WTC11 (cell line): ENCODE results near the gene TMEM252. TPM values are rescaled to one million over a fixed set of nuclear protein-coding genes. Genes with fewer than 3 reads are reported as not detected.

Experiments used
- ATAC-seq: fragments of 200-7000 bp; cut with Tn5 transposase; 2 replicates; pipeline ENCODE4 v1.10.0; 2021; ENCODE audit warnings: mild to moderate bottlenecking, moderate library complexity
- CTCF ChIA-PET: fragments of 300-600 bp; sonication (Branson Sonifier 250); formaldehyde crosslinking; loops from one replicate; lab custom pipeline; 2021; ENCODE audit warnings: antibody characterized with exemption; lab: Charles Lee
- POLR2A ChIA-PET: fragments of 350-600 bp; sonication (Branson Sonifier 250); formaldehyde crosslinking; loops from one replicate; lab custom pipeline; 2021; ENCODE audit warnings: antibody characterized with exemption; lab: Charles Lee
- DNase-seq: peaks from one replicate; pipeline ENCODE4 v3.0.0; 2021; ENCODE audit warnings: low spot score
- H3K27ac Mint-ChIP-seq: 2 replicates; pipeline ENCODE4 v1.8.0; 2021; ENCODE audit warnings: mixed read lengths
- H3K27me3 Mint-ChIP-seq: 2 replicates; pipeline ENCODE4 v1.8.0; 2021; ENCODE audit warnings: low read depth, mild to moderate bottlenecking, moderate library complexity, mixed read lengths
- H3K36me3 Mint-ChIP-seq: 2 replicates; pipeline ENCODE4 v1.8.0; 2021; ENCODE audit warnings: mixed read lengths
- H3K4me1 Mint-ChIP-seq: 2 replicates; pipeline ENCODE4 v1.8.0; 2022; ENCODE audit warnings: mixed read lengths
- H3K4me3 Mint-ChIP-seq: 2 replicates; pipeline ENCODE4 v1.8.0; 2021; ENCODE audit warnings: mild to moderate bottlenecking, moderate library complexity, mixed read lengths
- H3K9me3 Mint-ChIP-seq: 2 replicates; pipeline ENCODE4 v1.8.0; 2021; ENCODE audit warnings: mixed read lengths
- ATF1 ChIP-seq: sonication (generic); formaldehyde crosslinking; IDR thresholded peaks from 2 replicates; pipeline ENCODE4 v1.8.1; 2023; ENCODE audit warnings: mild to moderate bottlenecking, moderate library complexity, missing genetic modification reagents
- ATF6 ChIP-seq: sonication (generic); formaldehyde crosslinking; IDR thresholded peaks from 2 replicates; pipeline ENCODE4 v1.8.1; 2023; ENCODE audit warnings: mild to moderate bottlenecking, missing genetic modification reagents
- CREB1 ChIP-seq: sonication (generic); formaldehyde crosslinking; IDR thresholded peaks from 2 replicates; pipeline ENCODE4 v1.8.0; 2023; ENCODE audit warnings: mild to moderate bottlenecking, missing genetic modification reagents
- CREM ChIP-seq: sonication (generic); formaldehyde crosslinking; IDR thresholded peaks from 2 replicates; pipeline ENCODE4 v1.8.1; 2022; ENCODE audit warnings: mild to moderate bottlenecking, missing genetic modification reagents, moderate library complexity
- EMX1 ChIP-seq: fragments of 250-450 bp; sonication (Bioruptor Pico); IDR thresholded peaks from 2 replicates; pipeline ENCODE4 v1.8.0; 2021; ENCODE audit warnings: mild to moderate bottlenecking
- FOXK1 ChIP-seq: sonication (generic); formaldehyde crosslinking; IDR thresholded peaks from 2 replicates; pipeline ENCODE4 v1.8.0; 2022; ENCODE audit warnings: mild to moderate bottlenecking, moderate library complexity, missing genetic modification reagents
- GABPB1 ChIP-seq: sonication (generic); formaldehyde crosslinking; IDR thresholded peaks from 2 replicates; pipeline ENCODE4 v1.8.1; 2023; ENCODE audit warnings: mild to moderate bottlenecking, missing genetic modification reagents
- GTF2I ChIP-seq: fragments of 250-450 bp; sonication (Bioruptor Pico); conservative IDR thresholded peaks from 2 replicates; pipeline ENCODE4 v1.4.0; 2021; ENCODE audit warnings: mild to moderate bottlenecking
- JAZF1 ChIP-seq: fragments of 250-450 bp; sonication (Bioruptor Pico); IDR thresholded peaks from 2 replicates; pipeline ENCODE4 v1.9.0; 2021; ENCODE audit warnings: moderate library complexity, mild to moderate bottlenecking, inconsistent platforms
- MLX ChIP-seq: sonication (generic); formaldehyde crosslinking; IDR thresholded peaks from 2 replicates; pipeline ENCODE4 v1.8.1; 2023; ENCODE audit warnings: mild to moderate bottlenecking, missing genetic modification reagents, moderate library complexity
- NFYB ChIP-seq: sonication (generic); formaldehyde crosslinking; conservative IDR thresholded peaks from 2 replicates; pipeline ENCODE4 v1.8.0; 2022; ENCODE audit warnings: low read depth, missing genetic modification reagents
- RORB ChIP-seq: fragments of 250-450 bp; sonication (Bioruptor Pico); IDR thresholded peaks from 2 replicates; pipeline ENCODE4 v1.9.0; 2021; ENCODE audit warnings: mild to moderate bottlenecking
- SOX15 ChIP-seq: fragments of 250-450 bp; sonication (Bioruptor Pico); IDR thresholded peaks from 2 replicates; pipeline ENCODE4 v1.9.0; 2021; ENCODE audit warnings: mild to moderate bottlenecking
- SP1 ChIP-seq: sonication (generic); formaldehyde crosslinking; conservative IDR thresholded peaks from 2 replicates; pipeline ENCODE4 v1.8.1; 2022; ENCODE audit warnings: missing genetic modification reagents
- USF1 ChIP-seq: sonication (generic); formaldehyde crosslinking; IDR thresholded peaks from 2 replicates; pipeline ENCODE4 v1.8.0; 2022; ENCODE audit warnings: mild to moderate bottlenecking, missing genetic modification reagents
- USF2 ChIP-seq: sonication (generic); formaldehyde crosslinking; IDR thresholded peaks from 2 replicates; pipeline ENCODE4 v1.8.1; 2023; ENCODE audit warnings: mild to moderate bottlenecking, missing genetic modification reagents, moderate library complexity
- ZBTB43 ChIP-seq: sonication (generic); formaldehyde crosslinking; IDR thresholded peaks from 2 replicates; pipeline ENCODE4 v1.8.1; 2023; ENCODE audit warnings: mild to moderate bottlenecking, missing genetic modification reagents
- ZNF138 ChIP-seq: sonication (generic); formaldehyde crosslinking; conservative IDR thresholded peaks from 2 replicates; pipeline ENCODE4 v1.8.1; 2022; ENCODE audit warnings: mild to moderate bottlenecking, moderate library complexity, missing genetic modification reagents
- ZNF281 ChIP-seq: sonication (generic); formaldehyde crosslinking; IDR thresholded peaks from 2 replicates; pipeline ENCODE4 v1.8.0; 2023; ENCODE audit warnings: mild to moderate bottlenecking, missing genetic modification reagents
- ZNF671 ChIP-seq: fragments of 250-450 bp; sonication (Bioruptor Pico); IDR thresholded peaks from 2 replicates; pipeline ENCODE4 v1.8.0; 2021; ENCODE audit warnings: mild to moderate bottlenecking
- total RNA-seq: library from RNA; stranded (reverse); gene quantifications from 3 replicates; pipeline ENCODE4 v1.2.3, GENCODE V29; 2021
- TF ChIP-seq, protein P1 (sequence below): sonication (generic); formaldehyde crosslinking; IDR thresholded peaks from 2 replicates; pipeline ENCODE4 v1.8.1; 2022; ENCODE audit warnings: low read depth, missing genetic modification reagents, borderline replicate concordance
- TF ChIP-seq, protein P2 (sequence below): sonication (generic); formaldehyde crosslinking; IDR thresholded peaks from 2 replicates; pipeline ENCODE4 v1.8.1; 2022; ENCODE audit warnings: mild to moderate bottlenecking, moderate library complexity, missing genetic modification reagents

The TMEM252 gene
- total RNA-seq, 1 experiment from 2014 or later, result not detected

DNA sequence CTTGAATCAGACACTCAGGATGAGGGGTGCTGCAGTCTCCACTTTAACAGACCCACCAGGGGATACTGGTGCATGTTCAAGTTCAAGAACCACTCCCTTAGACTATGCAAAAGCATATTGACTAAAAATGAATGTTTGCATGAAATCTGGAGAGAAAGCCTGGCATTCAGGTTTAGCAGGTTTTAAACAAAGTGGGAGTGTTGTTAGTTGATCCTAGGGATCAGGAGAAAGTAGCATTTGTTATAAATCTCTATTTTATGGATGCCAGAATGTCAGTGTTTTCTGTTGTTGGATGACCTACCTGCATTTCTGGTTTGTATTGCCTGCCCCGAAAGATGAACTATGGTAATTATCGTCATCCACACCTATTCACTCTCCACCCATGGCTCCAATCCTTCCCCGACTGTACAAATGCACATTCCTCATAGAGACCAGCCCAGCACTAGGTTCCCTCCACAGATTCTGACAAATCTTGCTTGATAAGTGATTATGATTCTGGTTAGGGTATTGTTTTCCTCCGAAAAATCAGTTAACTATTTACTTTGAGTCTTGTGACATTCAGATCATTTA is 17.2 kb downstream of the TMEM252 start (continued):
- TF ChIP-seq, protein P1, sequence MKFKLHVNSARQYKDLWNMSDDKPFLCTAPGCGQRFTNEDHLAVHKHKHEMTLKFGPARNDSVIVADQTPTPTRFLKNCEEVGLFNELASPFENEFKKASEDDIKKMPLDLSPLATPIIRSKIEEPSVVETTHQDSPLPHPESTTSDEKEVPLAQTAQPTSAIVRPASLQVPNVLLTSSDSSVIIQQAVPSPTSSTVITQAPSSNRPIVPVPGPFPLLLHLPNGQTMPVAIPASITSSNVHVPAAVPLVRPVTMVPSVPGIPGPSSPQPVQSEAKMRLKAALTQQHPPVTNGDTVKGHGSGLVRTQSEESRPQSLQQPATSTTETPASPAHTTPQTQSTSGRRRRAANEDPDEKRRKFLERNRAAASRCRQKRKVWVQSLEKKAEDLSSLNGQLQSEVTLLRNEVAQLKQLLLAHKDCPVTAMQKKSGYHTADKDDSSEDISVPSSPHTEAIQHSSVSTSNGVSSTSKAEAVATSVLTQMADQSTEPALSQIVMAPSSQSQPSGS (CRISPR knock-in tag), result no peak
- TF ChIP-seq ZBTB43 (CRISPR knock-in tag) (no peak), USF1 (CRISPR knock-in tag) (no peak)

GRCh38 chr9:68522954-68523353 is 17.7 kb downstream of the TMEM252 start:
- H3K9me3 Mint-ChIP-seq, result peaks cover 11% of the 10 kb centered on the region
- H3K27me3 Mint-ChIP-seq, result peaks cover 68% of the 10 kb centered on the region
- no peaks in the 10 kb centered on the region for H3K4me1 Mint-ChIP-seq
- TF ChIP-seq ATF1, result no peak
- TF ChIP-seq MLX (CRISPR knock-in tag), result no peak
- no peak for TF ChIP-seq SOX15 (CRISPR knock-in tag)
- TF ChIP-seq USF2 (CRISPR knock-in tag), result peak; percentile 63; the same call in 1 of the 2 replicates
- no peak overlapping the region for H3K27ac Mint-ChIP-seq
- ChIA-PET POLR2A (no interaction called here), CTCF (interaction anchor here (1.0 kb wide), 1 partner anchor 14 kb away, joined by 3 read pairs; no protein-coding TSS in a partner anchor)
- no peak overlapping the region for H3K4me3 Mint-ChIP-seq
- DNase-seq (no peak), ATAC-seq (peak; percentile 47; the same call in 1 of the 2 replicates)
- peaks cover 10% of the 10 kb centered on the region for H3K36me3 Mint-ChIP-seq

GRCh38 chr9:68522131-68522530 is 18.6 kb downstream of the TMEM252 start:
- no peaks in the 10 kb centered on the region for H3K4me1 Mint-ChIP-seq
- TF ChIP-seq GABPB1 (no peak), SOX15 (CRISPR knock-in tag) (no peak), ZNF671 (CRISPR knock-in tag) (no peak), CREM (CRISPR knock-in tag) (no peak), EMX1 (CRISPR knock-in tag) (no peak), ZNF281 (CRISPR knock-in tag) (no peak), ATF6 (CRISPR knock-in tag) (no peak), NFYB (CRISPR knock-in tag) (no peak), GTF2I (no peak), RORB (CRISPR knock-in tag) (no peak), USF2 (CRISPR knock-in tag) (no peak), JAZF1 (no peak), SP1 (CRISPR knock-in tag) (no peak), CREB1 (CRISPR knock-in tag) (no peak), ZNF138 (CRISPR knock-in tag) (no peak), FOXK1 (CRISPR knock-in tag) (no peak)
- TF ChIP-seq, protein P2, sequence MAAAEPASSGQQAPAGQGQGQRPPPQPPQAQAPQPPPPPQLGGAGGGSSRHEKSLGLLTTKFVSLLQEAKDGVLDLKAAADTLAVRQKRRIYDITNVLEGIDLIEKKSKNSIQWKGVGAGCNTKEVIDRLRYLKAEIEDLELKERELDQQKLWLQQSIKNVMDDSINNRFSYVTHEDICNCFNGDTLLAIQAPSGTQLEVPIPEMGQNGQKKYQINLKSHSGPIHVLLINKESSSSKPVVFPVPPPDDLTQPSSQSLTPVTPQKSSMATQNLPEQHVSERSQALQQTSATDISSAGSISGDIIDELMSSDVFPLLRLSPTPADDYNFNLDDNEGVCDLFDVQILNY (CRISPR knock-in tag), result no peak

More at GRCh38 chr9:68522131-68522530, 18.6 kb downstream of the TMEM252 start:
- H3K27ac Mint-ChIP-seq, result no peak overlapping the region
- peaks cover 10% of the 10 kb centered on the region for H3K36me3 Mint-ChIP-seq
- ATAC-seq (no peak), DNase-seq (no peak)
- peaks cover 17% of the 10 kb centered on the region for H3K9me3 Mint-ChIP-seq
- H3K4me3 Mint-ChIP-seq, result no peak overlapping the region
- H3K27me3 Mint-ChIP-seq, result peaks cover 67% of the 10 kb centered on the region
- ChIA-PET CTCF (interaction anchor here (0.9 to 1.0 kb wide), 2 partner anchors 13 to 39 kb away, joined by 3 read pairs; no protein-coding TSS in a partner anchor), POLR2A (no interaction called here)
